ENCODE results near the gene HIP1. TPM values are rescaled to one million over a fixed set of nuclear protein-coding genes. Genes with fewer than 3 reads are reported as not detected.

Gene HIP1
- total RNA-seq, 4 donors from 2014 or later: 3.2 to 9.5 (median 6.4) TPM

DNA sequence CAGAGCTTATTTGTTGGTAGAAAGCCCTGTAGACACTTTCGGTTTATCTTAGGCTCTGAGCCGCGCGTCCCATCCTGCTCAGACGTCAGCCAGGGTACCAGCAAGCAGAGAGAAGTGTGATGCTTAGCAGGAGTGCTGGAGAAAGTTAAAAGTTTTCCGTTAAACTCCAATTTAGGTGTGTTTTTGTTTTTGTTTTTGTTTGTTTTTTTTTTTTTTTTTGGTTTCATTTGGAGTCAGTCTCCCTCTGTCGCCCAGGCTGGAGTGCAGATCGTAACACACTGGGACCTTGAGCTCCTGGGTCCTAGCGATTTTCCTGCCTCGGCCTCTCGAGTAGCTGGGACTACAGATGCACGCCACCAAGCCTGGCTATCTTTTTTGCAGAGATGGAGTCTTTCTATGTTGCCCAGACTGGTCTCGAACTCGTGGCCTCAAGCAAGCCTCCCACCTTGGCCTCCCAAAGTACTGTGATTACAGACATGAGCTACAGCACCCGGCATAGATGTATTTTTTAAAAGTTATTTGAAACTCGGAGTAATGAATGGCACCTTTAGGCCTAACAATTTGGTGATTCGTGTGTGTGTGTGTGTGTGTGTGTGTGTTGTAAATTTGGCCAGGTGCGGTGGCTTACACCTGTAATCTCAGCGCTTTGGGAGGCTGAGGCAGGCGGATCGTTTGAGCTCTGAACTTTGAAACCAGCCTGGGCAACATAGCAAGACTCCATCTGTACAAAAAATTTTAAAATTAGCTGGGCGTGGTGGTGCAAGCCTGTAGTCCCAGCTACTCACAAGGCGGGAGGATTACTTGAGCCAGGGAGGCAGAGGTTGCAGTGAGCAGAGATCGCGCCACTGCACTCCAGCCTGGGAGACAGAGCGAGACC is 1.3 kb upstream of the HIP1 start:
- no peaks in the 10 kb centered on the region for H3K27me3 ChIP-seq
- H3K36me3 ChIP-seq: no peaks in the 10 kb centered on the region
- H3K27ac ChIP-seq: peak overlapping the region; percentile 74 to 94 (median 90)
- peak overlapping the region; percentile 91 to 98 (median 94) for H3K4me3 ChIP-seq
- intact Hi-C loops (cut with DNase I): no loop called here
- 53 to 64% methylated on average over 15 to 26 of the region's 26 CpGs for WGBS, 2 donors
- TF ChIP-seq, protein P1, sequence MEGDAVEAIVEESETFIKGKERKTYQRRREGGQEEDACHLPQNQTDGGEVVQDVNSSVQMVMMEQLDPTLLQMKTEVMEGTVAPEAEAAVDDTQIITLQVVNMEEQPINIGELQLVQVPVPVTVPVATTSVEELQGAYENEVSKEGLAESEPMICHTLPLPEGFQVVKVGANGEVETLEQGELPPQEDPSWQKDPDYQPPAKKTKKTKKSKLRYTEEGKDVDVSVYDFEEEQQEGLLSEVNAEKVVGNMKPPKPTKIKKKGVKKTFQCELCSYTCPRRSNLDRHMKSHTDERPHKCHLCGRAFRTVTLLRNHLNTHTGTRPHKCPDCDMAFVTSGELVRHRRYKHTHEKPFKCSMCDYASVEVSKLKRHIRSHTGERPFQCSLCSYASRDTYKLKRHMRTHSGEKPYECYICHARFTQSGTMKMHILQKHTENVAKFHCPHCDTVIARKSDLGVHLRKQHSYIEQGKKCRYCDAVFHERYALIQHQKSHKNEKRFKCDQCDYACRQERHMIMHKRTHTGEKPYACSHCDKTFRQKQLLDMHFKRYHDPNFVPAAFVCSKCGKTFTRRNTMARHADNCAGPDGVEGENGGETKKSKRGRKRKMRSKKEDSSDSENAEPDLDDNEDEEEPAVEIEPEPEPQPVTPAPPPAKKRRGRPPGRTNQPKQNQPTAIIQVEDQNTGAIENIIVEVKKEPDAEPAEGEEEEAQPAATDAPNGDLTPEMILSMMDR (IDR thresholded peaks at IDR 0.05): no peak
- no peak for TF ChIP-seq POLR2A (IDR thresholded peaks at IDR 0.05)
- no peak for DNase-seq
- H3K9me3 ChIP-seq: no peaks in the 10 kb centered on the region
- H3K4me1 ChIP-seq: peaks cover 0 to 39% (median 12%) of the 10 kb centered on the region in 3 donors

DNA sequence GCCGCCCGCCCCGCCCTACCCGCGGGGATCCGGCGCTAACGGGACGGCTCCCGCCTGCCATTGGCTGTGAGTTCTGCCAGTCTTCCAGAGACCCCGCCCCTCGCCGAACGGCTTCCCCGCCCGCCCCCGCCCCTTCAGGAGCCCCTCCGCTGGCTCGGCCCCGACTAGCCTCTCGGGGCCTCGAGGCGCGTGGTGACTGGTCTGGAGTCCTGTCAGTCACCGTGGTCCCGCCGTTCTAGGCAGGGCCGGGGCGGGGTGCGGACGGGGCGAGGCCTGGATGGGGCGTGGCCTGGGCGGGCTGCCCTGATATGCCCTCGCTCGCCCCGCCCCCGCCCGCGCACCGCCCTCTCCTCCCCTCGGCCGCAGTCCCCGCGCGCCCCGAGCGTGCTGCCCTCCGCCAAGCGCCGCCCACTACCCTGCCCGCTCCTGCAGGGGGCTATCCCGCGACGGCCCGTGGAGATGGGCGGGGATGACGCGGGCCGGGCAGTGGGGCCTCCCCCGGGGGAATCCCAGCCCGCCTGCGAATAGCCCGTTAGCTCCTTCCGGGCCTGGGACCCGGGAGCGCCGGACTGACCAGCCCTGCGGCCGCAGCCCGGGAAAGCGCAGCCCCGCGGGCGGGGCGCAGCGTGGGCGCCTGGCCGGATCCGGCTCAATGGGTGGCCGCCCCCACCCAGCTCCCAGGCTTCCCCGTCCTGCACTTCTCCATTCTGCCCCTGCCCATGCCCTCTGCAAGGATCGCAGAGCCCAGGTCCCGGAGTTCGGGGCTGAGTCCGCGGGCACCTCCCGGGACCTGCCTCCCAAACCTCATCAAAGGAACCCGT is 444 bp upstream of the HIP1 start:
- Histone ChIP-seq H3K4me3 (peak overlapping the region; percentile 91 to 98 (median 94)), H3K27ac (peak overlapping the region; percentile 88 to 94 (median 91)), H3K27me3 (no peaks in the 10 kb centered on the region), H3K9me3 (no peaks in the 10 kb centered on the region), H3K4me1 (peaks cover 0 to 48% (median 12%) of the 10 kb centered on the region in 3 donors), H3K36me3 (no peaks in the 10 kb centered on the region)
- intact Hi-C loops (cut with DNase I): no loop called here
- 0% methylated on average over 2 of the region's 89 CpGs; no CpG with 5 or more reads in 1 of the 2 donors for WGBS, 2 donors
- TF ChIP-seq POLR2A (IDR thresholded peaks at IDR 0.05): peak in 1 of 4 donors; percentile 60
- TF ChIP-seq, protein P1 (IDR thresholded peaks at IDR 0.05): peak in 4 of 6 experiments; percentile 5 to 25 (median 18)
- DNase-seq: peak; percentile 97

DNA sequence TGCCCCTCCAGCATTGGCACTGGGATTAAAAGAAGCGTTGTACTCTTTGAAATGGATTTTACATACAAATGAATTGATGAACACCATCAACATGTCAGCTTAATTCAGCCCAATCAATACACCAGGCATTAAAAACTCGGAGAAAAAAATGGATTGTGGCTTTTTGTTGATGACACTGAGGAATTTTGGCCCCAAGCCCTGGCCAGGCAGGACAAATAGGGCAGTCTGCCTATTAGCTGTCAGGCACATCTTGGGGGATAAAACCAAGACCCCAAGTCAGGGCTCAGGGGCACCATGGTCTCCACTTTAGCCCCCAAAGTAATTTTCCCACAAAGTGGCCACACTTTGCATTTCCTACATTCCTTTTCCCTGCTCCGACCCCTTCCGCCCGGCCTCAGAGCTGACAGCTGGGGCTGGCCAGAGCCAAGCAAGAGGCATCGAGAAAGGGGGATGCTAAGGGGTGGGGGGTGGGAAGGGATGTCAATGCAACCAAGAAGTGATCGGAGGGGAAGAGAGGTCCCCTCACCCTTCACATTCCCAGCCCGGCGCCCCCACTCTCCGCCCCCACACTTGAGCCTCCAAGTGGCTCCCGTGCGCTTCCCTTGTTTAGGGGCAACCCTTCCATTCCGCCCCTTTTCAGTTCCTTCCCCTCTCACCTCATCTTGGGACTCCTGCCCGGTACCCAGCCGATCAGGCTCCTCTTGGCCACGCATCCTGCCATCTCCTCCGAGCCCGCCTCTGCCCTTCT is 711 bp downstream of the HIP1 start:
- Histone ChIP-seq H3K27ac (peak overlapping the region; percentile 88 to 94 (median 91)), H3K9me3 (no peaks in the 10 kb centered on the region), H3K27me3 (no peaks in the 10 kb centered on the region), H3K4me3 (peak overlapping the region; percentile 91 to 98 (median 94)), H3K4me1 (peaks cover 0 to 54% (median 12%) of the 10 kb centered on the region in 3 donors), H3K36me3 (peaks cover 0 to under 1% (median 0%) of the 10 kb centered on the region in 3 donors)
- intact Hi-C loops (cut with DNase I): no loop called here
- WGBS, 2 donors: 3 to 5% methylated on average over 13 to 15 of the region's 18 CpGs
- no peak for DNase-seq
- no peak for TF ChIP-seq POLR2A (IDR thresholded peaks at IDR 0.05)
- TF ChIP-seq, protein P1 (IDR thresholded peaks at IDR 0.05): no peak

DNA sequence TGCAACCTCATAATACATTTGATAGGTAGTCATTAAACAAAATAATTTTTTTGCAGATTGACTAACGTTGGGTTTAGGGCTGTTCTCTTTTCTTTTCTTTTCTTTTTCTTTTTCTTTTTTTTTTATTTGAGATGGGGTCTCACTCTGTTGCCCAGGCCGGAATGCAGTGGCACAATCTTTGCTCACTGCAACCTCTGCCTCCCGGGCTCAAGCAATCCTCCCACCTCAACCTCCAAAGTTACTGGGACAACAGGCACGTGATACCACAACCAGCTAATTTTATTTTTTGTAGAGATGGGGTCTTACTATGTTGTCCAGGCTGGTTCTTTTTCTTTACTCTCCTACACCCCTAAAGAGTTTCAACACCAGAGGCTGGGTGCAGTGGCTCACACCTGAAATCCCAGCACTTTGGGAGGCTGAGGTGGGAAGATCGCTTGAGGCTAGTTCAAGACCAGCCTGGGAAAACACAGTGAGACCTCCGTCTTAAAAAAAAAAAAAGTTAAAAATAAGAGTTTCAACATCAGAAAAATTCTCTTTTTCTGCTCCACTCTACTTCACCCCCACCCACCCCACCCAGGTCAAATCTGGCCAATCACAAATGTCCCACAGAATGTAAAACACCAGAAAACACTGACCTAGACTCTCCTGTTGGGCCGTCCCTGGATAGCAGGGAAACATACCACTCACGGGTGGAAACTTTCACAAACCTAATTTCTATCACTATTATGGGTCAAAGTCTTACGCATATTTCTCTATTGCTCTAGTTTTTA is 3.0 kb downstream of the HIP1 start:
- H3K4me3 ChIP-seq: no peak overlapping the region

More for the DNA sequence above, 3.0 kb downstream of the HIP1 start:
- no peaks in the 10 kb centered on the region for H3K9me3 ChIP-seq
- no peak for DNase-seq
- no peaks in the 10 kb centered on the region for H3K27me3 ChIP-seq
- WGBS, 2 donors: 88 to 96% methylated on average over 9 of the region's 9 CpGs
- H3K36me3 ChIP-seq: peaks cover 0 to 7% (median 0%) of the 10 kb centered on the region in 3 donors
- H3K4me1 ChIP-seq: peaks cover 0 to 51% (median 12%) of the 10 kb centered on the region in 3 donors
- TF ChIP-seq, protein P1 (IDR thresholded peaks at IDR 0.05): no peak
- TF ChIP-seq POLR2A (IDR thresholded peaks at IDR 0.05): no peak
- intact Hi-C loops (cut with DNase I): no loop called here
- no peak overlapping the region for H3K27ac ChIP-seq

Measured in esophagus squamous epithelium (tissue), 5 donors.